OCI-LY3 (cell line): ENCODE results near the gene PTX4.

Experiments used
- H2AFZ ChIP-seq: fragments of 200-600, 300-600 bp; shearing (Covaris generic); 2 replicates; pipeline ENCODE4 v1.6.0; 2014; ENCODE audit warnings: antibody characterized with exemption, low read depth, low read length
- H3K27ac ChIP-seq: fragments of 200-600, 300-600 bp; sonication (generic); 2 replicates; pipeline ENCODE4 v1.5.1; 2014; ENCODE audit warnings: mild to moderate bottlenecking, low read length, moderate library complexity, mixed read lengths
- H3K27me3 ChIP-seq: fragments of 200-600, 300-600 bp; sonication (generic); 2 replicates; pipeline ENCODE4 v1.6.1; 2014; ENCODE audit warnings: low read depth, low read length, mixed read lengths
- H3K36me3 ChIP-seq: fragments of 200-600, 300-600 bp; sonication (generic); replicated peaks from 2 replicates; pipeline ENCODE3; 2014; ENCODE audit warnings: low read depth, low read length, mixed read lengths
- H3K4me1 ChIP-seq: fragments of 300-600, 200-600 bp; sonication (generic); 2 replicates; pipeline ENCODE4 v1.6.1; 2014; ENCODE audit warnings: low read length, mixed read lengths
- H3K4me2 ChIP-seq: fragments of 200-600, 300-600 bp; sonication (generic); 2 replicates; pipeline ENCODE4 v1.6.1; 2014; ENCODE audit warnings: low read length, mixed read lengths
- H3K4me3 ChIP-seq: fragments of 300-600, 200-600 bp; sonication (generic); 2 replicates; pipeline ENCODE4 v1.5.1; 2014; ENCODE audit warnings: antibody characterized with exemption, mild to moderate bottlenecking, low read length, moderate library complexity
- H3K79me2 ChIP-seq: fragments of 300-600, 200-600 bp; shearing (Covaris generic); 2 replicates; pipeline ENCODE4 v1.6.1; 2014; ENCODE audit warnings: mild to moderate bottlenecking, low read length, mixed read lengths
- H3K9ac ChIP-seq: fragments of 300-600, 200-600 bp; shearing (Covaris generic); 2 replicates; pipeline ENCODE4 v1.6.0; 2014; ENCODE audit warnings: mild to moderate bottlenecking, low read length, moderate library complexity
- H3K9me3 ChIP-seq: fragments of 200-600, 300-600 bp; shearing (Covaris generic); 2 replicates; pipeline ENCODE4 v1.6.1; 2014; ENCODE audit warnings: low read length, mixed read lengths; ENCODE audit not compliant: insufficient read depth
- H4K20me1 ChIP-seq: fragments of 200-600, 300-600 bp; sonication (generic); 2 replicates; pipeline ENCODE4 v1.6.1; 2016; ENCODE audit warnings: low read length, mixed read lengths; ENCODE audit not compliant: insufficient read depth
- CTCF ChIP-seq: fragments of 200-600, 300-600 bp; sonication (generic); IDR thresholded peaks from 2 replicates; pipeline ENCODE4 v1.5.1; 2014; ENCODE audit warnings: antibody characterized with exemption, low read length, low read depth
- EZH2phosphoT487 ChIP-seq: fragments of 200-600 bp; shearing (Covaris generic); IDR thresholded peaks from 2 replicates; pipeline ENCODE4 v1.6.1; 2018; ENCODE audit warnings: antibody characterized with exemption, mixed run types, low read depth

Gene PTX4, protein sequence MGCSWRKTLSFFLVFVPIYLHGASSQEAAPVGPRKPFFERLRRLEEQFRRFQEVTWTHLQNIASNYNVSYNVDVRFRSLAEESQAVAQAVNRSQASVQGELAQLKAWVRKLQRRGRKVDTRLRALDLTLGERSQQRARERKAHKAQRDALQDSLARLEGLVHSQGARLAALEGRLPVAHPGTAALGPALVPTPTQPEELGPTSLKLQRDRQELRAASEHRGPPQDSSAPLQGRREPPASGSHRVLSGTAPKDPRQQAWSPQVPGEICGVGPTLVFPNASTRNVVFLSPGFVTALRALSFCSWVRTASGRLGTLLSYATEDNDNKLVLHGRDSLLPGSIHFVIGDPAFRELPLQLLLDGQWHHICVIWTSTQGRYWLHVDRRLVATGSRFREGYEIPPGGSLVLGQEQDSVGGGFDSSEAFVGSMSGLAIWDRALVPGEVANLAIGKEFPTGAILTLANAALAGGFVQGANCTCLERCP

DNA sequence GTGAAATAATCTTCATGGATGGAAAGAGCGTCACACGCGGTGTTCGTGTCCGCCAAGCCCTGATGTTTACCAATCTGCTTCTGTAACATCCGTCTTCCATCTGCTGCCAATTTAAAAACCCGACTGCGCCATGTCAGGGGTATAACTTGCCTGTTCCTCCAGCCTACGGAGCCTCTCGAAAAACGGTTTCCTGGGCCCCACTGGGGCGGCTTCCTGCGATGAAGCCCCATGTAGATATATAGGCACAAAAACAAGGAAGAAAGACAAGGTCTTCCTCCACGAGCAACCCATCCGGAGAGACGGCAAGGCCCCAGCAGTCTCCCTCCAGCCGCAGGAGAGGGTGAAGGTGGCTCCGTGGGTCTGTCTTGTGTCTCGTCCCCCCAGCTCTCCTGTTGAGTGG lies at the start of gene PTX4:
TSS of gene PTX4 (minus strand) at position 326 of the 400 bp plus-strand sequence. CDS start at position 291, 35 bp downstream.
- TF ChIP-seq CTCF (no peak), EZH2phosphoT487 (no peak)
- peaks cover 7% of the 10 kb centered on the region for H3K4me1 ChIP-seq
- H4K20me1 ChIP-seq = no peaks in the 10 kb centered on the region
- H3K4me3 ChIP-seq = no peak within 1 kb of the TSS
- H3K27ac ChIP-seq = no peak within 1 kb of the TSS
- no peak within 1 kb of the TSS for H3K9ac ChIP-seq
- no peaks in the 10 kb centered on the region for H3K27me3 ChIP-seq
- peaks cover 4% of the 10 kb centered on the region for H3K79me2 ChIP-seq
- H2AFZ ChIP-seq = no peak within 1 kb of the TSS
- H3K36me3 ChIP-seq = no peaks in the 10 kb centered on the region
- H3K9me3 ChIP-seq = no peaks in the 10 kb centered on the region
- no peak within 1 kb of the TSS for H3K4me2 ChIP-seq

- Histone ChIP-seq H3K4me3 (no peak overlapping the region), H3K4me1 (no peaks in the 10 kb centered on the region), H2AFZ (no peak overlapping the region), H3K27me3 (no peaks in the 10 kb centered on the region), H3K9me3 (no peaks in the 10 kb centered on the region), H3K79me2 (no peaks in the 10 kb centered on the region), H3K9ac (no peak overlapping the region), H3K36me3 (no peaks in the 10 kb centered on the region), H3K27ac (no peak overlapping the region), H4K20me1 (no peaks in the 10 kb centered on the region), H3K4me2 (no peak overlapping the region)
- TF ChIP-seq EZH2phosphoT487 (no peak), CTCF (no peak)
Observed at GRCh38 chr16:1537763-1538289, 49.1 kb upstream of the PTX4 start.

DNA sequence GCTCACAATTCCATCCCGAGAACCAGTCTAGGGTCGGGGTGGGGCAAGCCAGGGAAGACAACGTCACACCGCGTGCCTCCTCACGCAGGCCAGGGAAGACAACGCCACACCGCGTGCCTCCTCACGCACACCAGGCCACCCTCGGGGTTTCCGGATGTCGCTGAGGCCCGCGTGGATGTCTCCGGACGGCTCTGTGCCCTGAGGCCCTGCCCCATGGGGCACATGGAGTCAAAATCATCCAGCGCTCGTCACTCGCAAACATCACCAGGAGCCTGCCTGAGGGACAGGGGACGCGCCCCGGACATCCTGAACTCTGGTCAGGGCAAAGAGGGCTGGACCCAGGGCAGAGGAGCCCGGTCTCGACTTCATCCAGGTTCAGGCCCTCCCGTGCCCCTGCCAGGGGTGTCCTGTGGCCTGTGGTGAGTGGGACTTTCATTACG lies 48.4 kb upstream of the PTX4 start:
- Histone ChIP-seq H3K36me3 (no peaks in the 10 kb centered on the region), H2AFZ (no peak overlapping the region), H3K9ac (no peak overlapping the region), H3K4me3 (no peak overlapping the region), H3K27ac (no peak overlapping the region), H3K79me2 (no peaks in the 10 kb centered on the region), H3K4me1 (no peaks in the 10 kb centered on the region), H3K9me3 (no peaks in the 10 kb centered on the region), H3K4me2 (no peak overlapping the region), H4K20me1 (no peaks in the 10 kb centered on the region), H3K27me3 (no peaks in the 10 kb centered on the region)
- TF ChIP-seq EZH2phosphoT487 (no peak), CTCF (no peak)

GRCh38 chr16:1536601-1537000 lies 47.9 kb upstream of the PTX4 start:
- Histone ChIP-seq H3K9ac (no peak overlapping the region), H3K27me3 (no peaks in the 10 kb centered on the region), H3K4me1 (no peaks in the 10 kb centered on the region), H3K4me3 (no peak overlapping the region), H3K79me2 (no peaks in the 10 kb centered on the region), H3K27ac (no peak overlapping the region), H3K36me3 (no peaks in the 10 kb centered on the region), H3K9me3 (no peaks in the 10 kb centered on the region), H2AFZ (no peak overlapping the region), H4K20me1 (no peaks in the 10 kb centered on the region), H3K4me2 (no peak overlapping the region)
- TF ChIP-seq EZH2phosphoT487 = no peak
- no peak for TF ChIP-seq CTCF
